Measurements from ENCODE around the gene VPS51.
A peak's percentile ranks its signal among the peaks of the same experiment; 100 is the strongest.
"Not testable (repeated sequence)": the region's sequence is repeated elsewhere in the genome, so short reads cannot be mapped to it uniquely, and the experiment has no call there.

The VPS51 gene

DNA sequence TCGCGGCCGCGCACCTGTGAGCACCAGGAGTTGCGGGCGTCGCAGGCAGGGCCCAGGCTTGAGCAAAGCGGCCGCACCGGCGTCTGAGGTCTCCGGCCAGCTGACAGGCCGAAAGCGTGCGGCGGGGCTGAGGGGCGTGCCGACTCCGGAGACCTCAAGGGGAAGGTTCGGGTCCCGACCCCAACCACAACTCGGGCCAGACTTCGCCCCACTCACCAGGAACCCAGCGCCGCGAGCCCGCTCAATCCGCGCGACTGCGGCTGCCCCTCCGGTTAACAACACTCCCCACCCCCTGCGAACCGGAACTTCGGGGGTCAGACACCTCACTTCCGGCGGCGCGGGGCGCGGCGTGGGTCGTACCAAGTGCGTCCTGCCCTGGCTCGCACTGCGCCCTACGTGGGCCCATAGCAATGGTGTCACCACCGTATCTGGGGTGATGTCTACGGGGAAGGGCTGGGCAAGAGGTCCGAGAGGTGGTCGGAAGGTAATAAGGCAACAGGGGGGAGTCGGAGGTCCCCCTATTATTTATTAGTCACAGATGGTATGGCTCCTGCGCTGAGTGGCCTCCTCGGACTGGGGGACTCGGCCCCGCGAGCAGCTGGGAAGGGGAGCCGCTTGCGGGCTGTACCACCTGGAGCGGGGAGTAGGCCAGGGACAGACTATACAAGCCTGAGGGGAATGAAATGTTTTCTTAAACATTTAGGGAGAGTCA lies 38.4 kb downstream of the VPS51 start, which contains the start of gene SYVN1:
Gene SYVN1 (minus strand): TSS at position 280 of the 712 bp plus-strand sequence. CDS start 918 bp downstream, outside the sequence.
- DNase-seq (ENCODE audit: low read depth) = peak; percentile 79

DNA sequence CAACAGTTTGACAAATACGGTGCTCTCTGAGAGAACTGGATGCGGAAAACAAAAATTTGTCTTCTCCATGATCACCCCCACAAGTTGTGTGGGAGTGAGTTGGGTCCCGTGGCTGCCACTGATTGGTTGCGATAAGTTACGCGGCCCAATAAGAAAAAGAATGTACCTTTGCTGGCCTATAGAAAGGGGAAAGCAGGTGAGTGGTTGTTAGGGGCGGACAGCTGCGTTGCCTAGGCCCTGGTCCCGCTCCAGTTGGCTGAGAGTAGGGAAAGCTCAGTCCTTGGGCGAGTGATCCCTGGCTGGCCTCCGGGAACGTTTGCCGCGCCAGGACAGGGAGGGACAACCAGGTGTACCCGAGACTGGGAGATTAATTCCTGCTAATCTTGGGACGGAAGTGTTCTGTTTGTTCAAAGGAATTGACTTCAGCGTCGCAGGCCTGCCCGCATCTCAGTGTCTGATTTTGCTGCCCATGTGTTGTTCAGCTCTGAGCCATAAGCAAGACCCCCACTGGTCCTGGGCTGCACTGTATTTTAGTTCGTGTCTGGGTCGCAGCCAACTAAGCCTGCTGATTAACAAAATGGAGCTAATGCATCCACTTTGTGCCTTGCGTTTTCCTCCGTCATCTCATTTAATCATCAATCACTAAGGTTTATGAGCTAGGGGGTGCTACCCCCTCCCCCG lies 39.1 kb downstream of the VPS51 start:
- DNase-seq (ENCODE audit: low read depth) = peak; percentile 94

GRCh38 chr11:65135633-65136145 lies 39.7 kb downstream of the VPS51 start:
- DNase-seq (ENCODE audit: low read depth) = no peak

DNA sequence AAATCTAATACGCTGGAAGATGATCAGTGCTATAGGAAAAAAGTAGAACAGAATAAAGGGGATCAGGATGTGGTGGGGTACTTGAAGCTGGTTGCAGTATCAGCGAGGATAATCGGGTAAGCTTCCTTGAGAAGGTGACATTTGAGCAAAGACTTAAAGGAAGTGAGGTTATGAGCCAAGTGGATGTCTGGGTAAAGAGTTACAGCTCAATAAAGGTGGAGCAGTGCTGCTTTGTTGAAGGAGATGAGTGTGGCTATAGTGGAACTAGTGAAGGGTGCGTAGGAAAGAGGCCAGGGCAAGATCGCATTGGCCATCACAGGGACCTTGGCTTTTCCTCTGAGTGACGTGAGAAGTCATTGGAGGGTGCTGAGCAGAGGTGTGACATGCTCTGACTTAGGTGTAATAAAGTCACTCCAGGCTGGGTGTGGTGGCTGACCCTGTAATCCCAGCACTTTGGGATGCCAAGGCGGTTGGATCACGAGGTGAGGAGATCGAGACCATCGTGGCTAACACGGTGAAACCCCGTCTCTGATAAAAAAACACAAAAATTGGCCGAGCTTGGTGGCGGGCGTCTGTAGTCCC lies 40.6 kb downstream of the VPS51 start:
- no peak for DNase-seq (ENCODE audit: low read depth)

DNA sequence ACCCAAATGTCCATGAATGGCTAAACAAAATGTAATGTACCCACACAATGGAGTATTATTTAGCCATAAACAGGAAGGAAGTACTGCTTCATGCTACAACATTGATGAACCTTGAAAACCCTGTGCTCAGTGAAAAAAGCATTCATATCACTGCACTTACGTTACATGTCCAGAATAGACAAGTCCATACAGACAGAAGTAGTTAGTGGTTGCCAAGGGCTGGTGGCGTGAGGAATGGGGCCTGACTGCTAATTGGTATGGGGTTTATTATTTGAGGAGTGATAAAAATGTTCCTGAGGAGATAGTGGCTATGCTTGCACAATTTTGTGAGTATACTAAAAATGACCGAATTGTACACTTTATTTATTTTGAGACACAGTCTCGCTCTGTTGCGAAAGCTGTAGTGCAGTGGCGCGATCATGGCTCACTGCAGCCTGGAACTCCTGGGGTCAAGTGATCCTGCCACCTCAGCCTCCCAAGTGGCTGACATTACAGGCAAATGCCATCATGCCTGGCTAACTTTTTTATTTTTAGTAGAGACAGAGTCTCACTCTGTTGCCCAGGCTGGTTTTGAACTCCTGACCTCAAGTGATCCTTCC lies 46.0 kb downstream of the VPS51 start:
- no peak for DNase-seq (ENCODE audit: low read depth)

DNA sequence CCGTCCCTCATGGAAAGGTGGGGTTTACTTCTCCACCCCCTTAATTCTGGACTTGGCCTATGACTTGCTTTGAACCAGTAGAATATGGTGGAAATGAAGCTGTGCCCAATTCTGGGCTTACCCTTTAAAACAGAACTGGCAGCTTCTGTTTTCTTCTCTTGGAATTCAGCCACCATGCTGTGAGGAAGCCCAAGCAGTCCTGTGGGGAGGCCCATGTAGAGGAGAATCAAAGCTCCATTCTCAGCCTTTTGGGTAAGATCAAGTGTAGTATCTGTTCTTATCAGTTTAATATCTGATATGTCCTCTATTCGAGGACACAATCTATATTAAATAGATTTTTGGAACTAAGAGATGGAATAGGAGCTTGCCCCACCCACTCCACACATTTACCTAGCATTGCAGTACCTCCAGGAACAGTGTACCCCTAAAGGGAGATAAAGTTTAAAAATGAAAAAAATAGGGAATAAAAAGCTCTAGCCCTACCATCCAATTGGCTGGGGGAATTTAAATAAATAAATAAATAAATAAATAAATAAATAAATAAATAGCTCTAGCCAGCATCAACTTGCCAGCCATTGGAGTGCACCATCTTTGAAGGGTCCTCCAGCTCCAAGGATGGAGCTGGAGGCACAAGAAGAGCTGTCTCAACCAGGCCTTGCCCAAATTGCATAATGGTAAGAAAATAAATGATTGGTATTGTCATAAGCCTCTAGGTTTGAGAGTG lies 51.5 kb downstream of the VPS51 start:
- DNase-seq (ENCODE audit: low read depth) = no peak

GRCh38 chr11:65148657-65149056 lies 52.6 kb downstream of the VPS51 start:
- DNase-seq (ENCODE audit: low read depth) = no peak

DNA sequence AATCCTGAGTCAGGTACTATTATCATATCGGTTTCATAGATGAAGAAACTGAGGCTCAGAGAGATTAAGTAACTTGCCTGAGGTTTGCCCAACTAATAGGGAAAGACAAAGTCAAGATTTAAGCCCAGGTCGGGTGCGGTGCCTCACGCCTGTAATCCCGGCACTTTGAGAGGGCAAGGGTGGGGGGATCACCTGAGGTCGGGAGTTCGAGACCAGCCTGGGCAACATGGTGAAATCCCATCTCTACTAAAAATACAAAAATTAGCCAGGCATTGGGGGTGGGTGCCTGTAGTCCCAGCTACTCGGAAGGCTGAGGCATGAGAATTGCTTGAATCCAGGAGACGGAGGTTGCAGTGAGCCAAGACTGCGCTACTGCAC lies 54.1 kb downstream of the VPS51 start:
- not testable (repeated sequence) for DNase-seq (ENCODE audit: low read depth)

- DNase-seq (ENCODE audit: low read depth) = peak; percentile 75
Measured at GRCh38 chr11:65150509-65151299, 54.7 kb downstream of the VPS51 start.

- no peak for DNase-seq (ENCODE audit: low read depth)
Measured at GRCh38 chr11:65151331-65151899, 55.4 kb downstream of the VPS51 start.

DNA sequence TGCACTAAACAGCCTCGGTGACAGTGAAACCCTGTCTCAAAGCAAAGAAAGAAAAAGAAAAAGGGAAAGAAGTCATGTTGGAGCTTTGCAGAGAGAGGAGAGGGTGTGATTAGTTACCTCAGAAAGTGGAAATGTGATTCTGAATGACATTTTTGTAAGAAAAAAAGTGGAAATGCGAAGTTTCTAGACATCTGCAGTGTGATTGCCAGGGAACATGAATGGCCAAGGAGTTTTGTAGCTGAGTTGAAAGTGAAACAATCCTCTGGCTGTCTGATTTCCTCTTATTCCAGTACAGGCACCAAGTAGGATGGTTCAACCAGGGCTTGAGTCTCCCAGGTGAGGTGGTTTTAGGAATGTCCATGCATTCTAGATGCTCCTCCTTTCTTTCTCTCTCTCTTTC lies 56.1 kb downstream of the VPS51 start:
- no peak for DNase-seq (ENCODE audit: low read depth)

- DNase-seq (ENCODE audit: low read depth) = no peak
Measured at GRCh38 chr11:65156256-65156655, 60.2 kb downstream of the VPS51 start.

- DNase-seq (ENCODE audit: low read depth) = no peak
Measured at GRCh38 chr11:65156926-65157325, 60.9 kb downstream of the VPS51 start.

GRCh38 chr11:65157336-65157735 lies 61.3 kb downstream of the VPS51 start:
- no peak for DNase-seq (ENCODE audit: low read depth)

- DNase-seq (ENCODE audit: low read depth) = no peak
Measured at GRCh38 chr11:65159012-65159411, 63.0 kb downstream of the VPS51 start.

GRCh38 chr11:65160643-65161042 lies 64.6 kb downstream of the VPS51 start:
- no peak for DNase-seq (ENCODE audit: low read depth)

Measured in stromal cell of bone marrow (primary cell).